Measurements from ENCODE around the gene SARM1. TPM values are rescaled to one million over a fixed set of nuclear protein-coding genes. Genes with fewer than 3 reads are reported as not detected.

SARM1 gene
- total and polyA plus RNA-seq, 2 of the 13 experiments (the other 11 are each of a cell fraction or from before 2014, with no cell fraction given): 0.73 to 0.86 TPM

DNA sequence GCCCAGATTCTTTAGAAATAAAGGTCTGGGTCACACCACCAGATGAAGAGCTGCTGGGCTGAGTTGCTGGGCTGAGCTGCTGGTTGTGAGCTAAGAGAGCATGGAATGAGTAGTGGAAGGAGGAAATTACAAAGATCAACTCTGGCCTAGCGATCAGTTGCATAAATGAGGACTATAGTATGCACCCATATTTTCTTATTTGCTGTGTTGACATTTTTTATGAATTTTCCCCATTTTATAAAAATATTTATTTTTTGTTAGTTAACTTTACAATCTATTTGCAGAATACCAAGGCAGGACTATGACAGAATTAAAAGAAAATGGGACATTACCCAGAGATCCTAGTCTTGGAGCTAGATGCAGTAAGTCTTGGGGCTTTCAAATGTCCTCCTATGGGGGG is 78.4 kb downstream of the SARM1 start:
- WGBS (ENCODE audit: low lambda C conversion rate): 26% methylated on average over 1 of the region's 1 CpG
- POLR2A ChIA-PET: no interaction called here
- no TSS peak for BruUV-seq (replicated peaks)
- ATAC-seq (no peak), DNase-seq (ENCODE audit: low spot score) (no peak), FAIRE-seq (no peak)
- CTCF ChIA-PET (ENCODE audit: low intra/inter-chr PET ratio, low total read pairs): no interaction called here
- H2AFZ ChIP-seq (ENCODE audit: low read length): no peak overlapping the region
- TF ChIP-seq MAFK (conservative IDR thresholded peaks at IDR 0.05 in 1 of 2, IDR thresholded peaks at IDR 0.05 in 1 of 2; ENCODE audit: low read length in 2 of 2) (peak; percentile 65 to 79; a peak in 3 of 4 replicates), ZNF562 (CRISPR knock-in tag; IDR thresholded peaks at IDR 0.05; ENCODE audit: borderline replicate concordance) (no peak), MAFF (IDR thresholded peaks at IDR 0.05; ENCODE audit: low read depth, low read length) (peak; percentile 69), ARNTL (CRISPR knock-in tag; IDR thresholded peaks at IDR 0.05) (no peak)
- H3K79me2 ChIP-seq (ENCODE audit: insufficient read depth, low read length): no peaks in the 10 kb centered on the region
- no peaks in the 10 kb centered on the region for H3K9me3 ChIP-seq (ENCODE audit: low read length)
- no peak overlapping the region for H3K4me3 ChIP-seq (replicated peaks in 1 of 3; ENCODE audit: insufficient read depth in 1 of 3, low read depth in 2 of 3, low read length in 3 of 3)
- H3K27ac ChIP-seq (ENCODE audit: extremely low read length, insufficient read depth, low read length): no peak overlapping the region
- no peak overlapping the region for H3K9ac ChIP-seq (ENCODE audit: insufficient read depth, low read depth, low read length)
- H3K4me1 ChIP-seq (ENCODE audit: insufficient read depth, low read length): no peaks in the 10 kb centered on the region
- no peak overlapping the region for H3K4me2 ChIP-seq (ENCODE audit: low read depth, low read length)
- H3K27me3 ChIP-seq (ENCODE audit: control insufficient read depth in 1 of 2, insufficient read depth in 2 of 2, low read length in 2 of 2): no peaks in the 10 kb centered on the region; a peak in 1 of 5 replicates
- no peaks in the 10 kb centered on the region for H4K20me1 ChIP-seq (ENCODE audit: insufficient read depth, low read length)
- intact Hi-C loops (cut with micrococcal nuclease; ENCODE audit: unreplicated experiment) (no loop called here), in situ Hi-C loops (cut with HindIII; ENCODE audit: extremely low pct_ligation_motif_present, low pct_unique_long_range_greater_than_20kb) (no loop called here)
- no peaks in the 10 kb centered on the region for H3K36me3 ChIP-seq (replicated peaks in 1 of 2; ENCODE audit: control insufficient read depth in 1 of 2, insufficient read depth in 2 of 2, low read length in 2 of 2)

Small RNAs within 50 kb of the gene (microRNA-seq; reads per million reads assigned to microRNA genes)
- 2.6 reads per million, percentile 16 among the genes with 10 or more reads in this experiment for gene MIR4723

Other genes starting within 250 kb of the SARM1 start
- gene TMEM97, start 52.5 kb upstream of the SARM1 start, total RNA-seq (2016; rRNA removed; fragmentation: Illumina TruSeq; extraction: Trizol): 111 and 137 TPM in 2 replicates
- gene TMEM97, start 52.5 kb upstream of the SARM1 start, polyA plus RNA-seq (2011; rRNA removed): 51.5 and 69.6 TPM in 2 replicates
- gene IFT20, start 36.2 kb upstream of the SARM1 start, total RNA-seq (2016; rRNA removed; fragmentation: Illumina TruSeq; extraction: Trizol): 23.4 and 28.0 TPM in 2 replicates
- 33.9 and 37.8 TPM in 2 replicates for gene IFT20, start 36.2 kb upstream of the SARM1 start, polyA plus RNA-seq (2011; rRNA removed)
- 17.5 and 18.7 TPM in 2 replicates for gene TNFAIP1, start 35.9 kb upstream of the SARM1 start, total RNA-seq (2016; rRNA removed; fragmentation: Illumina TruSeq; extraction: Trizol)
- gene TNFAIP1, start 35.9 kb upstream of the SARM1 start, polyA plus RNA-seq (2011; rRNA removed): 40.6 and 42.8 TPM in 2 replicates
- gene POLDIP2, start 14.2 kb upstream of the SARM1 start, total RNA-seq (2016; rRNA removed; fragmentation: Illumina TruSeq; extraction: Trizol): 114 and 127 TPM in 2 replicates
- 85.9 and 86.0 TPM in 2 replicates for gene POLDIP2, start 14.2 kb upstream of the SARM1 start, polyA plus RNA-seq (2011; rRNA removed)
- not detected in 2 replicates for gene SEBOX, start 6.5 kb upstream of the SARM1 start, total RNA-seq (2016; rRNA removed; fragmentation: Illumina TruSeq; extraction: Trizol)
- not detected in 2 replicates for gene SEBOX, start 6.5 kb upstream of the SARM1 start, polyA plus RNA-seq (2011; rRNA removed)
- 43.9 and 108 TPM in 2 replicates for gene VTN, start 1.4 kb upstream of the SARM1 start, total RNA-seq (2016; rRNA removed; fragmentation: Illumina TruSeq; extraction: Trizol)
- 131 and 230 TPM in 2 replicates for gene VTN, start 1.4 kb upstream of the SARM1 start, polyA plus RNA-seq (2011; rRNA removed)
- gene SLC46A1, start 34.5 kb downstream of the SARM1 start, total RNA-seq (2016; rRNA removed; fragmentation: Illumina TruSeq; extraction: Trizol): 9.4 and 22.6 TPM in 2 replicates
- 19.6 and 25.8 TPM in 2 replicates for gene SLC46A1, start 34.5 kb downstream of the SARM1 start, polyA plus RNA-seq (2011; rRNA removed)
- not detected in 2 replicates for gene SLC13A2, start 102.0 kb downstream of the SARM1 start, total RNA-seq (2016; rRNA removed; fragmentation: Illumina TruSeq; extraction: Trizol)
- gene SLC13A2, start 102.0 kb downstream of the SARM1 start, polyA plus RNA-seq (2011; rRNA removed): 0.07 TPM in 1 of 2 replicates, not detected in the other
- gene FOXN1, start 134.7 kb downstream of the SARM1 start, total RNA-seq (2016; rRNA removed; fragmentation: Illumina TruSeq; extraction: Trizol): not detected in 2 replicates
- gene FOXN1, start 134.7 kb downstream of the SARM1 start, polyA plus RNA-seq (2011; rRNA removed): 0.01 TPM in 1 of 2 replicates, not detected in the other
- gene UNC119, start 180.9 kb downstream of the SARM1 start, total RNA-seq (2016; rRNA removed; fragmentation: Illumina TruSeq; extraction: Trizol): 7.8 and 10.4 TPM in 2 replicates
- gene UNC119, start 180.9 kb downstream of the SARM1 start, polyA plus RNA-seq (2011; rRNA removed): 57.6 and 63.1 TPM in 2 replicates
- gene PIGS, start 199.8 kb downstream of the SARM1 start, total RNA-seq (2016; rRNA removed; fragmentation: Illumina TruSeq; extraction: Trizol): 26.6 and 42.6 TPM in 2 replicates
- gene PIGS, start 199.8 kb downstream of the SARM1 start, polyA plus RNA-seq (2011; rRNA removed): 23.5 and 31.7 TPM in 2 replicates
- gene ALDOC, start 205.2 kb downstream of the SARM1 start, total RNA-seq (2016; rRNA removed; fragmentation: Illumina TruSeq; extraction: Trizol): 15.4 and 16.9 TPM in 2 replicates
- 60.9 and 86.5 TPM in 2 replicates for gene ALDOC, start 205.2 kb downstream of the SARM1 start, polyA plus RNA-seq (2011; rRNA removed)
- gene SPAG5, start 227.3 kb downstream of the SARM1 start, total RNA-seq (2016; rRNA removed; fragmentation: Illumina TruSeq; extraction: Trizol): 98.0 and 105 TPM in 2 replicates
- 28.2 and 41.4 TPM in 2 replicates for gene SPAG5, start 227.3 kb downstream of the SARM1 start, polyA plus RNA-seq (2011; rRNA removed)
- gene RSKR, start 242.5 kb downstream of the SARM1 start, total RNA-seq (2016; rRNA removed; fragmentation: Illumina TruSeq; extraction: Trizol): 1.9 and 5.0 TPM in 2 replicates
- 8.6 and 10.4 TPM in 2 replicates for gene RSKR, start 242.5 kb downstream of the SARM1 start, polyA plus RNA-seq (2011; rRNA removed)